ENCODE data around the gene C2orf68. TPM values are rescaled to one million over a fixed set of nuclear protein-coding genes. Genes with fewer than 3 reads are reported as not detected.
A peak's percentile ranks its signal among the peaks of the same experiment; 100 is the strongest.

C2orf68 gene
- total and polyA plus RNA-seq, 9 of the 15 experiments (the other 6 are each of a cell fraction or from before 2014, with no cell fraction given): 22.1 to 50.0 (median 31.8) TPM

DNA sequence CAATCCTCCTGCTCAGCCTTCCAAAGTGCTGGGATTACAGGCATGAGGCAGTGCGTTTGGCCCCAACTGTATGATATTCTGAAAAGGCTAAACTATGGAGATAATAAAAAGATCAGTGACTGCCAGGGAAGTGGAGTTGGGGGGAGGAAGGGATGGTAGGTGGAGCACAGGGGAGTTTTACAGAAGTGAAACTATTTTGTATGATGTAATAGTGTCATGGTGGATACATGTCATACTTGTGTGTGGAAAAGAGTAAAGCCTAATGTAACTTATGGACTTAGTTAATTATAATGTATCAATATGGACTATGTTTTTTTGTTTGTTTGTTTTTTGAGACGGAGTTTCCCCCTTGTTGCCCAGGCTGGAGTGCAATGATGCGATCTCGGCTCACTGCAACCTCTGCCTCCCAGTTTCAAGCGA lies 47.7 kb downstream of the C2orf68 start (continued):
- TF ChIP-seq DIDO1 (tag; IDR thresholded peaks at IDR 0.05; ENCODE audit: low read depth): no peak
- no peak for TF ChIP-seq TBL1XR1 (IDR thresholded peaks at IDR 0.05; ENCODE audit: low read length in 2 of 2)
- TF ChIP-seq RBM22 (IDR thresholded peaks at IDR 0.05; ENCODE audit: low read depth, low read length, poor library complexity, severe bottlenecking): no peak
- TF ChIP-seq ZNF589 (CRISPR knock-in tag; IDR thresholded peaks at IDR 0.05; ENCODE audit: low read depth): no peak
- no peak for TF ChIP-seq BRCA1 (IDR thresholded peaks at IDR 0.05)
- TF ChIP-seq BRCA1 (CRISPR knock-in tag; IDR thresholded peaks at IDR 0.05): no peak
- TF ChIP-seq ZNF133 (CRISPR knock-in tag; IDR thresholded peaks at IDR 0.05): no peak
- TF ChIP-seq, protein P1, sequence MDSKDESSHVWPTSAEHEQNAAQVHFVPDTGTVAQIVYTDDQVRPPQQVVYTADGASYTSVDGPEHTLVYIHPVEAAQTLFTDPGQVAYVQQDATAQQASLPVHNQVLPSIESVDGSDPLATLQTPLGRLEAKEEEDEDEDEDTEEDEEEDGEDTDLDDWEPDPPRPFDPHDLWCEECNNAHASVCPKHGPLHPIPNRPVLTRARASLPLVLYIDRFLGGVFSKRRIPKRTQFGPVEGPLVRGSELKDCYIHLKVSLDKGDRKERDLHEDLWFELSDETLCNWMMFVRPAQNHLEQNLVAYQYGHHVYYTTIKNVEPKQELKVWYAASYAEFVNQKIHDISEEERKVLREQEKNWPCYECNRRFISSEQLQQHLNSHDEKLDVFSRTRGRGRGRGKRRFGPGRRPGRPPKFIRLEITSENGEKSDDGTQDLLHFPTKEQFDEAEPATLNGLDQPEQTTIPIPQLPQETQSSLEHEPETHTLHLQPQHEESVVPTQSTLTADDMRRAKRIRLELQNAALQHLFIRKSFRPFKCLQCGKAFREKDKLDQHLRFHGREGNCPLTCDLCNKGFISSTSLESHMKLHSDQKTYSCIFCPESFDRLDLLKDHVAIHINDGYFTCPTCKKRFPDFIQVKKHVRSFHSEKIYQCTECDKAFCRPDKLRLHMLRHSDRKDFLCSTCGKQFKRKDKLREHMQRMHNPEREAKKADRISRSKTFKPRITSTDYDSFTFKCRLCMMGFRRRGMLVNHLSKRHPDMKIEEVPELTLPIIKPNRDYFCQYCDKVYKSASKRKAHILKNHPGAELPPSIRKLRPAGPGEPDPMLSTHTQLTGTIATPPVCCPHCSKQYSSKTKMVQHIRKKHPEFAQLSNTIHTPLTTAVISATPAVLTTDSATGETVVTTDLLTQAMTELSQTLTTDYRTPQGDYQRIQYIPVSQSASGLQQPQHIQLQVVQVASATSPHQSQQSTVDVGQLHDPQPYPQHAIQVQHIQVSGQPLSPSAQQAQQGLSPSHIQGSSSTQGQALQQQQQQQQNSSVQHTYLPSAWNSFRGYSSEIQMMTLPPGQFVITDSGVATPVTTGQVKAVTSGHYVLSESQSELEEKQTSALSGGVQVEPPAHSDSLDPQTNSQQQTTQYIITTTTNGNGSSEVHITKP (IDR thresholded peaks at IDR 0.05; ENCODE audit: partially characterized antibody): peak; percentile 91
- TF ChIP-seq, protein P2, sequence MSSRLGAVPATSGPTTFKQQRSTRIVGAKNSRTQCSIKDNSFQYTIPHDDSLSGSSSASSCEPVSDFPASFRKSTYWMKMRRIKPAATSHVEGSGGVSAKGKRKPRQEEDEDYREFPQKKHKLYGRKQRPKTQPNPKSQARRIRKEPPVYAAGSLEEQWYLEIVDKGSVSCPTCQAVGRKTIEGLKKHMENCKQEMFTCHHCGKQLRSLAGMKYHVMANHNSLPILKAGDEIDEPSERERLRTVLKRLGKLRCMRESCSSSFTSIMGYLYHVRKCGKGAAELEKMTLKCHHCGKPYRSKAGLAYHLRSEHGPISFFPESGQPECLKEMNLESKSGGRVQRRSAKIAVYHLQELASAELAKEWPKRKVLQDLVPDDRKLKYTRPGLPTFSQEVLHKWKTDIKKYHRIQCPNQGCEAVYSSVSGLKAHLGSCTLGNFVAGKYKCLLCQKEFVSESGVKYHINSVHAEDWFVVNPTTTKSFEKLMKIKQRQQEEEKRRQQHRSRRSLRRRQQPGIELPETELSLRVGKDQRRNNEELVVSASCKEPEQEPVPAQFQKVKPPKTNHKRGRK (tag; IDR thresholded peaks at IDR 0.05): no peak
- no peak for TF ChIP-seq PTBP1 (IDR thresholded peaks at IDR 0.05; ENCODE audit: low read depth, low read length)
- TF ChIP-seq, protein P3, sequence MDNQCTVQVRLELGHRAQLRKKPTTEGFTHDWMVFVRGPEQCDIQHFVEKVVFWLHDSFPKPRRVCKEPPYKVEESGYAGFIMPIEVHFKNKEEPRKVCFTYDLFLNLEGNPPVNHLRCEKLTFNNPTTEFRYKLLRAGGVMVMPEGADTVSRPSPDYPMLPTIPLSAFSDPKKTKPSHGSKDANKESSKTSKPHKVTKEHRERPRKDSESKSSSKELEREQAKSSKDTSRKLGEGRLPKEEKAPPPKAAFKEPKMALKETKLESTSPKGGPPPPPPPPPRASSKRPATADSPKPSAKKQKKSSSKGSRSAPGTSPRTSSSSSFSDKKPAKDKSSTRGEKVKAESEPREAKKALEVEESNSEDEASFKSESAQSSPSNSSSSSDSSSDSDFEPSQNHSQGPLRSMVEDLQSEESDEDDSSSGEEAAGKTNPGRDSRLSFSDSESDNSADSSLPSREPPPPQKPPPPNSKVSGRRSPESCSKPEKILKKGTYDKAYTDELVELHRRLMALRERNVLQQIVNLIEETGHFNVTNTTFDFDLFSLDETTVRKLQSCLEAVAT (IDR thresholded peaks at IDR 0.05): 0 out of 4 replicates have a peak, but pooled peaks of 1 of the 2 experiments have one; percentile 64
- no peak for TF ChIP-seq EWSR1 (IDR thresholded peaks at IDR 0.05; ENCODE audit: borderline replicate concordance, low read depth, partially characterized antibody)
- TF ChIP-seq, protein P4, sequence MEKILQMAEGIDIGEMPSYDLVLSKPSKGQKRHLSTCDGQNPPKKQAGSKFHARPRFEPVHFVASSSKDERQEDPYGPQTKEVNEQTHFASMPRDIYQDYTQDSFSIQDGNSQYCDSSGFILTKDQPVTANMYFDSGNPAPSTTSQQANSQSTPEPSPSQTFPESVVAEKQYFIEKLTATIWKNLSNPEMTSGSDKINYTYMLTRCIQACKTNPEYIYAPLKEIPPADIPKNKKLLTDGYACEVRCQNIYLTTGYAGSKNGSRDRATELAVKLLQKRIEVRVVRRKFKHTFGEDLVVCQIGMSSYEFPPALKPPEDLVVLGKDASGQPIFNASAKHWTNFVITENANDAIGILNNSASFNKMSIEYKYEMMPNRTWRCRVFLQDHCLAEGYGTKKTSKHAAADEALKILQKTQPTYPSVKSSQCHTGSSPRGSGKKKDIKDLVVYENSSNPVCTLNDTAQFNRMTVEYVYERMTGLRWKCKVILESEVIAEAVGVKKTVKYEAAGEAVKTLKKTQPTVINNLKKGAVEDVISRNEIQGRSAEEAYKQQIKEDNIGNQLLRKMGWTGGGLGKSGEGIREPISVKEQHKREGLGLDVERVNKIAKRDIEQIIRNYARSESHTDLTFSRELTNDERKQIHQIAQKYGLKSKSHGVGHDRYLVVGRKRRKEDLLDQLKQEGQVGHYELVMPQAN (IDR thresholded peaks at IDR 0.05; ENCODE audit: borderline replicate concordance): no peak
